H1 (cell line): ENCODE results near the gene DYTN. TPM values are rescaled to one million over a fixed set of nuclear protein-coding genes. Genes with fewer than 3 reads are reported as not detected.

Source experiments
- CTCF ChIA-PET: fragments of 300-600 bp; sonication (Branson Sonifier 250); formaldehyde crosslinking; loops from one replicate; lab custom pipeline; 2021; ENCODE audit not compliant: partially characterized antibody; lab: Charles Lee
- POLR2A ChIA-PET: fragments of 300-600 bp; sonication (Branson Sonifier 250); formaldehyde crosslinking; loops from one replicate; lab custom pipeline; 2021; ENCODE audit warnings: inconsistent platforms; ENCODE audit not compliant: partially characterized antibody; lab: Charles Lee
- DNase-seq, 2 experiments: peaks; one replicate each; pipeline versions ENCODE4 v3.0.0 to v3.0.0-alpha.2; 2010 to 2022; ENCODE audit warnings: low spot score in 2 of 2, low read depth in 1 of 2, mixed read lengths in 1 of 2
- FAIRE-seq: peaks from 2 replicates; lab custom pipeline; 2011; peaks lifted over from hg19 to GRCh38; lab: Jason Lieb, UNC
- H2AFZ ChIP-seq: 2 replicates; pipeline ENCODE4 v1.8.1; 2012; ENCODE audit warnings: low read length, inconsistent platforms
- H2AK5ac ChIP-seq: 2 replicates; pipeline ENCODE4 v1.6.1; 2013; ENCODE audit warnings: low read depth, low read length
- H2BK120ac ChIP-seq: replicated peaks from 2 replicates; pipeline ENCODE3; 2013; ENCODE audit warnings: low read depth, low read length, inconsistent platforms
- H2BK12ac ChIP-seq: 2 replicates; pipeline ENCODE4 v1.6.1; 2013; ENCODE audit warnings: low read depth, low read length
- H2BK15ac ChIP-seq: 2 replicates; pipeline ENCODE4 v1.6.1; 2013; ENCODE audit warnings: low read length
- H2BK20ac ChIP-seq: 2 replicates; pipeline ENCODE4 v1.6.1; 2013; ENCODE audit warnings: low read length
- H2BK5ac ChIP-seq: 2 replicates; pipeline ENCODE4 v1.6.1; 2013; ENCODE audit warnings: low read depth, low read length
- H3K14ac ChIP-seq: 2 replicates; pipeline ENCODE4 v1.6.1; 2013; ENCODE audit warnings: inconsistent platforms; ENCODE audit not compliant: insufficient read length
- H3K18ac ChIP-seq: 2 replicates; pipeline ENCODE4 v1.6.1; 2013; ENCODE audit warnings: low read length; ENCODE audit errors: extremely low read depth
- H3K23ac ChIP-seq: 2 replicates; pipeline ENCODE4 v1.6.1; 2013; ENCODE audit warnings: inconsistent platforms; ENCODE audit not compliant: insufficient read length
- H3K23me2 ChIP-seq: 2 replicates; pipeline ENCODE4 v1.6.1; 2013; ENCODE audit warnings: low read depth, low read length
- H3K27ac ChIP-seq: 2 replicates; pipeline ENCODE4 v1.6.1; 2011; ENCODE audit warnings: low read depth, low read length, inconsistent platforms
- H3K27me3 ChIP-seq, 4 experiments: replicated peaks in 1 of 4; 1 replicate in 1 of 4; 2 replicates in 3 of 4; pipeline versions ENCODE4 v1.6.1 to v1.8.1; 2011 to 2013; ENCODE audit warnings: low read length in 3 of 4, mild to moderate bottlenecking in 3 of 4, inconsistent platforms in 2 of 4, mixed read lengths in 2 of 4, moderate library complexity in 1 of 4; ENCODE audit not compliant: control insufficient read depth in 3 of 4, insufficient read depth in 3 of 4; ENCODE audit errors: extremely low read depth in 1 of 4
- H3K36me3 ChIP-seq, 4 experiments: 2 replicates each; pipeline versions ENCODE4 v1.6.1 to v1.8.1; 2011 to 2013; ENCODE audit warnings: mild to moderate bottlenecking in 4 of 4, low read length in 3 of 4, moderate library complexity in 2 of 4, control low read depth in 1 of 4, inconsistent platforms in 1 of 4; ENCODE audit not compliant: insufficient read depth in 4 of 4, control insufficient read depth in 2 of 4
- H3K4ac ChIP-seq: replicated peaks from 2 replicates; pipeline ENCODE3; 2013; ENCODE audit warnings: low read length, low read depth, mixed read lengths, inconsistent platforms; ENCODE audit not compliant: insufficient read length
- H3K4me1 ChIP-seq, 4 experiments: replicated peaks in 1 of 4; 1 replicate in 1 of 4; 2 replicates in 3 of 4; pipeline versions ENCODE4 v1.6.1 to v1.8.1; 2011 to 2013; ENCODE audit warnings: low read length in 3 of 4, inconsistent platforms in 2 of 4, mixed read lengths in 1 of 4; ENCODE audit not compliant: insufficient read depth in 4 of 4, control insufficient read depth in 3 of 4
- H3K4me2 ChIP-seq, 2 experiments: 2 replicates each; pipeline versions ENCODE4 v1.6.1 to v1.8.1; 2011 to 2013; ENCODE audit warnings: low read depth in 2 of 2, low read length in 2 of 2, control low read depth in 1 of 2, inconsistent platforms in 1 of 2, mild to moderate bottlenecking in 1 of 2; ENCODE audit not compliant: insufficient read depth in 1 of 2
- H3K4me3 ChIP-seq, 4 experiments: fragments of 200-600, 300-600 bp in 1 of 4; sonication (generic), shearing (Covaris generic), sonication (Bioruptor Twin) in 1 of 4; 2 replicates each; pipeline versions ENCODE4 v1.5.1 to v1.8.1; 2011 to 2016; ENCODE audit warnings: low read length in 4 of 4, low read depth in 3 of 4, control low read depth in 2 of 4, inconsistent platforms in 2 of 4, mild to moderate bottlenecking in 2 of 4, mixed read lengths in 1 of 4, moderate library complexity in 1 of 4; ENCODE audit not compliant: insufficient read depth in 2 of 4; ENCODE audit errors: extremely low read depth in 1 of 4
- H3K56ac ChIP-seq: replicated peaks from 2 replicates; pipeline ENCODE3; 2013; ENCODE audit warnings: low read depth, mild to moderate bottlenecking, mixed read lengths, low read length, inconsistent platforms; ENCODE audit not compliant: insufficient read length
- H3K79me1 ChIP-seq: 2 replicates; pipeline ENCODE4 v1.6.1; 2013; ENCODE audit warnings: low read depth, low read length, control low read depth
- H3K79me2 ChIP-seq, 2 experiments: 2 replicates each; pipeline versions ENCODE4 v1.6.1 to v1.8.1; 2012 to 2013; ENCODE audit warnings: low read length in 2 of 2, mild to moderate bottlenecking in 2 of 2, inconsistent platforms in 1 of 2; ENCODE audit not compliant: insufficient read depth in 2 of 2, control insufficient read depth in 1 of 2
- H3K9ac ChIP-seq, 4 experiments: replicated peaks in 1 of 4; 1 replicate in 1 of 4; 2 replicates in 3 of 4; pipeline versions ENCODE4 v1.6.1 to v1.8.1; 2011 to 2013; ENCODE audit warnings: low read depth in 3 of 4, low read length in 3 of 4, control low read depth in 2 of 4, mild to moderate bottlenecking in 2 of 4, moderate library complexity in 2 of 4, inconsistent platforms in 1 of 4; ENCODE audit errors: extremely low read depth in 1 of 4
- H3K9me3 ChIP-seq, 2 experiments: 2 replicates each; pipeline versions ENCODE4 v1.6.1 to v1.8.1; 2012 to 2013; ENCODE audit warnings: mild to moderate bottlenecking in 2 of 2, moderate library complexity in 2 of 2, control low read depth in 1 of 2, inconsistent platforms in 1 of 2, low read depth in 1 of 2, low read length in 1 of 2, mixed read lengths in 1 of 2; ENCODE audit not compliant: insufficient read depth in 2 of 2
- H4K20me1 ChIP-seq, 2 experiments: replicated peaks in 1 of 2; 2 replicates each; pipeline versions ENCODE3 to v1.8.1; 2011 to 2013; ENCODE audit warnings: inconsistent platforms in 2 of 2, low read length in 2 of 2, mild to moderate bottlenecking in 1 of 2; ENCODE audit not compliant: insufficient read depth in 2 of 2, control insufficient read depth in 1 of 2
- H4K5ac ChIP-seq: 2 replicates; pipeline ENCODE4 v1.6.1; 2013; ENCODE audit warnings: low read length, low read depth, mixed read lengths, inconsistent platforms; ENCODE audit not compliant: insufficient read length
- H4K8ac ChIP-seq: 2 replicates; pipeline ENCODE4 v1.8.0; 2013; ENCODE audit warnings: mild to moderate bottlenecking, moderate library complexity, low read length, inconsistent platforms; ENCODE audit not compliant: insufficient read depth; ENCODE audit errors: extremely low read depth
- H4K91ac ChIP-seq: replicated peaks from 2 replicates; pipeline ENCODE3; 2013; ENCODE audit warnings: low read length, mixed read lengths, inconsistent platforms; ENCODE audit not compliant: insufficient read length
- BACH1 ChIP-seq: IDR thresholded peaks from 2 replicates; pipeline ENCODE4 v1.6.1; 2012; ENCODE audit warnings: low read length, improper control_type of control experiment
- CTBP2 ChIP-seq: IDR thresholded peaks from 2 replicates; pipeline ENCODE4 v1.7.0; 2011; ENCODE audit warnings: borderline replicate concordance, mild to moderate bottlenecking, moderate library complexity, mixed read lengths, low read length; ENCODE audit not compliant: insufficient read depth, insufficient read length
- FOSL1 ChIP-seq: IDR thresholded peaks from 2 replicates; pipeline ENCODE4 v1.6.1; 2011; ENCODE audit warnings: mild to moderate bottlenecking, low read depth, low read length, moderate library complexity; ENCODE audit not compliant: insufficient read depth
- KDM4A ChIP-seq: IDR thresholded peaks from one replicate; pipeline ENCODE4 v1.7.1; 2012; ENCODE audit warnings: low read depth, mild to moderate bottlenecking, moderate library complexity, low read length, inconsistent platforms; ENCODE audit not compliant: severe bottlenecking
- RNF2 ChIP-seq: fragments of 200-900, 300-1000 bp; sonication (generic); IDR thresholded peaks from 2 replicates; pipeline ENCODE4 v1.7.1; 2016; ENCODE audit warnings: borderline replicate concordance, low read depth, mild to moderate bottlenecking, antibody characterized with exemption, low read length; ENCODE audit not compliant: poor library complexity, severe bottlenecking; ENCODE audit errors: missing control alignments
- RXRA ChIP-seq: IDR thresholded peaks from 2 replicates; pipeline ENCODE4 v1.6.1; 2011; ENCODE audit warnings: low read depth, mild to moderate bottlenecking, low read length, moderate library complexity; ENCODE audit not compliant: insufficient read depth
- TEAD4 ChIP-seq: IDR thresholded peaks from 2 replicates; pipeline ENCODE4 v1.6.1; 2012; ENCODE audit warnings: low read depth, low read length, inconsistent platforms, mixed read lengths
- polyA plus RNA-seq, 7 experiments: library from polyadenylated mRNA; depleted of rRNA in 3 of 7; stranded (reverse) in 5 of 7; unstranded in 2 of 7; fragments of >200 nt in 5 of 7; fragments of 200-250 nt in 2 of 7; gene quantifications; 1 replicate in 5 of 7; 2 replicates in 1 of 7; 4 replicates in 1 of 7; pipeline versions ENCODE4 v1.2.1 to v1.2.3, GENCODE V29; 2011 to 2013; ENCODE audit warnings: missing spikeins in 2 of 7, mixed read lengths in 2 of 7
- total RNA-seq: library from RNA; stranded (reverse); fragmentation: NEBNext Ultra II Directional; extraction: Animal tissue kit (Norgen Biotek cat#: 25700); gene quantifications from 2 replicates; pipeline ENCODE4 v1.2.1, GENCODE V29; 2021

DYTN gene
- total and polyA plus RNA-seq, 2 of the 8 experiments (the other 6 are each of a cell fraction or from before 2014, with no cell fraction given), result not detected

DNA sequence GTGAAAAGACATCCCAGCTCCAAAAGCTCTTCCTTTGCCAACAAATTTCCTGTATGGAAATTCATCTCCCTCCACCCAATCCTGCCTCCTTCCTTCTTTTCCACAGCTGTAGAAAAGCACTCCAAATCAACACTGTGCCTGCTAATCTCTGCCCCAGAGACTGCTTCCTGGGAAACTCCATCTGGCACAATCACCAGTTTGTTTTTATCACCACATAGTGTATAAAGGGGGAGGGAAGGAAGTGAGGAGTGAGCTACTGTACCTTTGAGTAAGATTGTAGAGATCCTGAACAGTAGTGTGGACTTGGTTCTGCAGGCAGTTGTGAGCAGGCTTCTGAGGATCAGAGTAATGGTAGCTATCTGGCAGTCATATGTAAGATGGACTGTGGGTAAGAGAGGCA, 90.6 kb downstream of the DYTN start:
- Histone ChIP-seq H3K27ac (no peak overlapping the region), H3K79me1 (no peaks in the 10 kb centered on the region), H4K91ac (no peak overlapping the region), H3K27me3 (no peaks in the 10 kb centered on the region), H3K14ac (no peak overlapping the region), H3K4me1 (peaks cover 0 to 5% (median 0%) of the 10 kb centered on the region in 4 experiments; a peak in 3 of 7 replicates), H2BK5ac (no peak overlapping the region), H4K20me1 (no peaks in the 10 kb centered on the region), H3K18ac (no peak overlapping the region), H2BK120ac (no peak overlapping the region), H3K23ac (no peak overlapping the region), H2AK5ac (no peak overlapping the region), H3K9me3 (no peaks in the 10 kb centered on the region), H3K4me2 (no peak overlapping the region), H3K79me2 (no peaks in the 10 kb centered on the region), H3K4ac (no peak overlapping the region), H4K8ac (no peak overlapping the region), H2BK15ac (no peak overlapping the region), H2BK12ac (no peak overlapping the region), H3K23me2 (no peaks in the 10 kb centered on the region), H3K4me3 (no peak overlapping the region), H3K9ac (no peak overlapping the region), H4K5ac (no peak overlapping the region), H2BK20ac (no peak overlapping the region), H3K36me3 (no peaks in the 10 kb centered on the region), H2AFZ (no peak overlapping the region), H3K56ac (no peak overlapping the region)
- no peak for TF ChIP-seq KDM4A
- TF ChIP-seq RNF2, result no peak
- TF ChIP-seq FOSL1, result no peak
- TF ChIP-seq CTBP2, result no peak
- TF ChIP-seq RXRA, result no peak
- TF ChIP-seq TEAD4, result no peak
- TF ChIP-seq BACH1, result no peak
- no peak for DNase-seq
- FAIRE-seq, result no peak
- CTCF ChIA-PET, result interaction anchor here (1.1 to 1.6 kb wide), 2 partner anchors 13 to 71 kb away, joined by 4 to 9 read pairs; no protein-coding TSS in a partner anchor
- POLR2A ChIA-PET, result no interaction called here
